ENCODE data around the gene MTR.

MTR gene

DNA sequence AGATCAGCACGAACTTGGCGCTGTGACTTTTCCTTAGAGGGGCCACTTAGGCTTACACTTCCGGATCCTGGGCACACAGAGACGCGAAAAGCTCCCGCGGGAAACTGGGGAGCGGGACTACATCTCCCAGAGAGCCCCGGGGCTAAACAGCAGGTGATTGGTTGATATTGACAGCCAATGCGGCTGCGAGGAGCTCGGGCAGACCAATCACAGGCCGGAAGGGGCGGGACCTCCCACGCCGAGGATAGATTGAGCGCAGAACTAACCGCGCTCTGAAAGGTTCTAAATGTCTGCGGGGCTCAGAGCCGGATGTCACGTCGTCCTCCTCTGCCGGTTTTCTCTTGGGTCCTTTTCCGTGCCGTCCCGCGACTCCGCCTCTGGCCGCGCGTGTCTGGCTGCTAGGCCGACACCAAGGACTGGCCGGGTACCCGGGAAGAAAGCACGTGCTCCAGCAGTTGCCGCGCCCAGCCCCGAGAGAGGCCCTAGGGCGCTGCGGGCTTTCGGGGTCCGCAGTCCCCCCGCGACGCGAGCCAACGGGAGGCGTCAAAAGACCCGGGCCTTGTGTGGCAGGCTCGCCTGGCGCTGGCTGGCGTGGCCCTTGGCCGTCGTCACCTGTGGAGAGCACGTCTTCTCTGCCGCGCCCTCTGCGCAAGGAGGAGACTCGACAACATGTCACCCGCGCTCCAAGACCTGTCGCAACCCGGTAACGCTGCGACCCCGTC is at the start of gene MTR:
Gene MTR (plus strand): TSS at position 258 of the 722 bp plus-strand sequence. CDS start 412 bp downstream, at position 670.
- DNase-seq, result peak; percentile 98

DNA sequence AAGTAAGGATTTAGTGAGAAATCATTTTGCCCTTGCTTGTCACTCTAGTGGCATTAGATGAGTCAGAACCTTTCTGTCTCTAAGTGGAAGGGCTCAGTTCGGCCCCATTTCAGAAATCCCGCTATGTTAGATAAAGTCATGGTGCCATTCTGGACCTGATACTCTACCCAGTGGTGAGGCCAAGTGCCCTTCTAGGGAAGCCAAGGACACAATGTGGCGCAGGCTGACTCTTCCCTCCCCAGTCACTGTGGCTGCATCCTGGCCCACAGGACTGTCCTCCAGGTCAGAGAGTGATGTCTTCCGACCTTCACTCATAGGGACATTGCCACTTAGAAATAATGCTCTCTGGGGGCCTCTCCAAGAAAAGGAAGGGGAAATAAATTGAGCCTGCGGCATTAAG is 48.3 kb upstream of the MTR start:
- DNase-seq, result no peak

DNA sequence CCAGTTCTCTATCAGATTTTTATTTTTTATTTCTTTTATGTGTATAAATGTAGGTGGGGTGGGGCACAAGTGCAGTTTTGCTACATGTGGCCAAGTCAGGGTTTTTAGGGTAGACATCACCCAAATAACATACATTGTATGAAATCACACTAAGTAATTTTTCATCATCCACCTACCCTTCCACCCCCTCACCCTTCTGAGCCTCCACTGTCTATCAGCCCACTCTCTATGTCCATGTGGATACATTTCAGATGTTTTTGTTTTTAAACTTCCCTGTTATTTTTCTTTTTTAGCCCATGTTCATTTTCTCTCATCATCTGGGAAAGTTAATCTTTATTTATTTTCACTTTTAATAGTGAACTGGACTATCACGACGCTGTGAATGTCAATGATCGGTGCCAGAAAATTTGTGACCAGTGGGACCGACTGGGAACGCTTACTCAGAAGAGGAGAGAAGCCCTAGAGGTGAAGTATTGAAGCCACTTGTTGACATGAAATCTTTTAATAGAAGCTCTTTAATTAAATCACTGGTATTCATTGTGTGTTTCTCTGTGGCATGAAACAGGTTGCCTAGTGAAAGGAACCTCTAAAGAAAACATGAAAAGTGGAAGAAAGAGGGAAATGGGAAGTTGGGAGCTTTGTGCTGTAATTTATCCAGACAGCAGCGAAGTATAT is 47.6 kb upstream of the MTR start:
- DNase-seq, result no peak

DNA sequence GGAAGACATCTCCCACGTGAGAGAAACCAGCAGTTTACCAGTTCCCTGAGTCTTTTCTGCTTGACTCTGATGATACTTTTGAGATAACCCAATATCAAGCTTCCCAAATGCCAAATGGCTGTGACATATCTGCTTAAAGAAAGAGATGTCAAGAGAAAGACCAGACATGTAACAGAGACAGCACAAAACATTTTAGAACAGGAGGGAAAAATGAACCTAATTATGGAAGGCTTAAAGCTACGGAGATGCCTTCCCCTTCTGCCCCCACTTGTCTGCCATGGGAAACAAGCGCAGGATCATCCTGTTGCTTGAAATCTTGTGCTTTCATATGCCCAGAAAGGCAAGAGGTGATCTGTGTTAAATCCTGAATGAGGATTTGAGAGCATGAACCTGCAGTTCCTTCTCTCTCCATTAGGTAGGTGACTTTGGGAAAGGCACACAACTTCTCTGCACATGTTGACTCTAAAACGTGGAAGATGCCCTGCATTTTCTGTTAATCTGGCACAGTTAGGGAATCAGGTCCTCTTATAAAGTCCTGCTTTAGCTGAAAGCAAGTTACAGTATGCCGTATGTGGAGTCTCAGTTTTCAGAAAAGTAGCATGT is 46.7 kb upstream of the MTR start:
- DNase-seq, result no peak

DNA sequence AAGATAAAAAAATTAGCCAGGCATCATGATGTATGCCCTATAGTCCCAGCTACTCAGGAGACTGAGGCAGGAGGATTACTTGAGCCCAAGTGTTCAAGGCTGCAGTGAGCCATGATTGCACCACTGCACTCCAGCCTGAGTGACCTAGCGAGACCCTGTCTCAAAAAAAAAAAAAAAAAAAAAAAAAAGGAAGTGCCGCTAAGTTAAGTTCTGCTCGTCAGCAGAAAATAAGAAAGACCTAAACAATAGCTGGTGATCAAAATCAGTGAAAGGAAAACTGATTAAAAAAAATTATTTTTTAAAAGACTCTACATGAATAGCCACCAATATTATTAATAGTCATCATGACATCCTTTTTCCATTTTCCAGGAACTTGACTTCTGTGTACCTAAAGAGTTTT is 44.2 kb upstream of the MTR start:
- no peak for DNase-seq

DNA sequence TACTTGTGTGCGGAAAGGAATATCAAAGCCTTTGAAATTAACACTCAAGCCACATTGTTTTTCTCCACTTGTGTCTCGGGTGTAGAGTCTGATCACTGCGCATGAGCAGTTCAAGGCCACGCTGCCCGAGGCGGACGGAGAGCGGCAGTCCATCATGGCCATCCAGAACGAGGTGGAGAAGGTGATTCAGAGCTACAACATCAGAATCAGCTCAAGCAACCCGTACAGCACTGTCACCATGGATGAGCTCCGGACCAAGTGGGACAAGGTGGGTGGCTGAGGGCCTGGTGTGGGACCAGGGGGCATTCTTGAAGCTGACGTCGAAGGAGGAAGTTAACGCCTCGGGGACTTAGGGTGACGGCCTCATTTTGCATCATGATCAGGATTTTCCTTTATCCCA is 43.7 kb upstream of the MTR start:
- no peak for DNase-seq

DNA sequence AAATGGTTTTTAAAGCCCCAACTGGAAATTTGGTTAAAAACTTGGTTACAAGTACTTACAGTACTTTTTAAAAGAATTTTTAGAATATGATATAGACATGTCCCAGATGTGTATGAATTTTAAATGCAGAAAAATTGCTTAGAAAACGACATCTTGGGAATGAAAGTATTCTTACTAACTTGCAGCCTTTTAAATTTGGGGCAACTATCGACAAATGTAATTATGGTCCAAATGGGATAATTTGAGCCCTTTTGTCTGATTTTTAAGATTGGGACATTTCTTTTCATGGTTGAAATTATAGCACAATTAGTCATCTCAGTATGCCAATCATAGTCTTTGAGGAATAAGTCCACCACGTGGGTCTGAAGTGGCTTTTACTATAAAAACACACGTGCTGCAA is 43.2 kb upstream of the MTR start:
- no peak for DNase-seq

DNA sequence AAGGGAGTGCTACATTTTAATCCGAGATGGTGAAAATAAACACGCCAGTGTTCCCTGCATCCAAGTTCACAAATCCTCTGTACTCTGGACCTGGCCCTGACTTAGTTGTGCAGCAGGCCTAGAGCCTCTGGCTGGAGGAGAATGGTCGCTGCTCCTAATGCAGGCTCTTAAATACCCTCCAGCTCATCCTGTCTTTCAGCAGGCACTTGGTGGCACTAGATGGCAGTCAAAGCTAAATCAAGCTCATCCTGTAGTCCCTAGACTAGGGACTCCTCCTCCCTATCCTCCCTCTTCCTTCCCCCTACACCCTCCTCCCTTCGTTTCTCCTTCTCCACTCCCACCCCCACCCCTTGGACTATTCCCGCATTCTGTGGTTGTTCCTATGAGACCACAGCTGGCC is 41.6 kb upstream of the MTR start:
- DNase-seq, result no peak

DNA sequence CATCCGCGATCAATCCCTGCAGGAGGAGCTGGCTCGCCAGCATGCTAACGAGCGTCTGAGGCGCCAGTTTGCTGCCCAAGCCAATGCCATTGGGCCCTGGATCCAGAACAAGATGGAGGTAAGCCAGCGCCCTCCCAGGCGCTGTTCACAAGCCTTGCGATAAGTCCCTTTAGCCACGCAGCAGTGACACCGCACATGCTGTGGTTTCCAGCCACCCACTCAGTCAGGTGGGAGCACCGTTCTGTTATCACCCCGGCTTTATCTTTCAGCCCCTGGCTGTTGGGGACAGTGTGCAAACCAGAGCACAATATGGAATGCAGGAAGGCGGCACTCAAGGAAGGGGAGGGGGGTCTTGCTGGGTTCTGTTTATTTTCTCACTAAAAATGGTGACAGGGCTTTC is 41.1 kb upstream of the MTR start:
- no peak for DNase-seq

DNA sequence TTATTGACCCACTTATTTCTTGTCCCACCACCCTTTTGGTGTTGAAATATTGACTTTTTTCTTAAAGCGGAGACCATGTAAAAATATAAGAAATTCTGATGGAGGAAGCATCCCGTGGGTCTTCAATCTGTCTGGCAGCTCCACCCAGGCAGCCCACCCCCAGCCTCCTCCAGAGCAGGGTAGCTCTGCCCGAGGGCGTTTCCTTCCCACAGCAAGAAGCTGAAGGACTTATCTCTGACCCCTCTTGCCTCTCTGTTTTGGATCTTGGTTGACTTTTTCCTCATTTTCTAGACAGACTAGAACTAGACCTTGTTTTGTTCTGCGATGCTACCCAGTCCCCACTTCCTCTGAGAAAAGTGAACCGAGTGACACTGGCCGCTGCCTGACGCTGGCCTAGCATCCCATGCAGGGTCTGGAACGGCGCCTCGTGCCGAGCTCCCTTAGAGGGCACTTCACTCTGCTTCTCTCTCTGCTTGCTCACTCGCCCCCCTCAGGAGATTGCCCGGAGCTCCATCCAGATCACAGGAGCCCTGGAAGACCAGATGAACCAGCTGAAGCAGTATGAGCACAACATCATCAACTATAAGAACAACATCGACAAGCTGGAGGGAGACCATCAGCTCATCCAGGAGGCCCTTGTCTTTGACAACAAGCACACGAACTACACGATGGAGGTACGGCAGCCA is 40.4 kb upstream of the MTR start:
- no peak for DNase-seq

DNA sequence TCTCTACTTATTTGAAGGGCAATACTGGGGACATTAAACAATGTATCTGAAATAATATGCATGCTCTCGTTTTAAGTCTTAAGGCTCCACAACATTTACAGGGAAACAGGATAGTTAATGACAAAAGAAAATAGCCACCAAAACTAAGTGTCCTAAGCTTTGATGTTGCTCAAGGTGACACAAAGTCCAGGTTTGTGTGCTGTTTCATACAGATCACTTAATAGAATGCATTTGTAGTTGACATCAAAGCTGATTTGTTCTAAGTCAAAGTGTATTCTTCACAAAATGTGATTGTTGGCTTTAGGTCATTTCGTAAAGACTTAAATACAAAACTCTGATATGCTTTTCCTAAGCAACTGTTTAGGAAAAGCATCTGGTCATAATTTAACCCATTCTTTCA is 37.5 kb upstream of the MTR start:
- DNase-seq, result no peak

DNA sequence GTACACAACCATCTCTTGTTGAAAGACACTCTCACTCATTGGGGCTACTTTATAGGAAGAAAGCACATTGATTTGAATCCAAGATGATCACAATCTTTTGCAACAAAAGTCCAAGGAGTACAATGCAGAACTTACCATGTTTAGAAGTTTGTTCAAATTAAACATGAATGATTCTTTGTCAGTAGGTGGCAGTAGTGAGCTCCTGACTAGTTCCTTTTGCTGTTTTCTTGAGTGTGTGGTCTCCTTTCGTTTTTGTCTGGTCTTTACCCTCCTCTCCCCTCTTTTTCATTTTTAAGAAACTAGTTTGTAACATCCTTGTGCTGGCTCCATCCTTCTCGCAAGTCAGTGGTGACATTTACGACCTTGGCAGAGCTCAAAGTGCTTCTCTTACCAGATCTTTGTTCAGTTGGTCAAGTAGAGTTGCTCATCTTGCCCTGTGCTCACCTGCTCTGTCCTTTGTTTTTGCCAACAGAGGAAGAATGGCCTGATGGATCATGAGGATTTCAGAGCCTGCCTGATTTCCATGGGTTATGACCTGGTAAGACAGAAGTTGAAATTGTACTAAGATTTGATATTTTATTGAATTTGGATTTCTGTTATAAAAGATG is 35.7 kb upstream of the MTR start:
- DNase-seq, result peak; percentile 13

DNA sequence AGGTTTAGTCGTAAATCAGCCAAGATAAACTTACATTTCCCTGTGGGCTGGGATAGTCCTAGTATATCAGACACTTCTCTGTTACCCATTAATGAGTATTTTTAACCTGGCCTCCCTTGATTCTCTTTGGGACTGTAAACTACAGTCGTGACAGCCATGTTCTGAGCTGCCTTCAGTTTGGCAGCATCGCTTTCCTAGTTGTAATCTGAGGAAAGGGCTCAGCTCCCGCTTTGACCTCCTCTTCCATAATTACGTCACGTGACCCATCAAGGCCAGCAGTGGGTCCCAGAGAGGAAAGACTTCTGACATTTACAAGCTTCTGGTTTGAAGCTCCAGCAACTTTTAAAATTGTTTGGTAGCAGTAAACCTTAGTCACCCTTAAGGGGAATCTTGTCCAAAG is 34.6 kb upstream of the MTR start:
- no peak for DNase-seq

DNA sequence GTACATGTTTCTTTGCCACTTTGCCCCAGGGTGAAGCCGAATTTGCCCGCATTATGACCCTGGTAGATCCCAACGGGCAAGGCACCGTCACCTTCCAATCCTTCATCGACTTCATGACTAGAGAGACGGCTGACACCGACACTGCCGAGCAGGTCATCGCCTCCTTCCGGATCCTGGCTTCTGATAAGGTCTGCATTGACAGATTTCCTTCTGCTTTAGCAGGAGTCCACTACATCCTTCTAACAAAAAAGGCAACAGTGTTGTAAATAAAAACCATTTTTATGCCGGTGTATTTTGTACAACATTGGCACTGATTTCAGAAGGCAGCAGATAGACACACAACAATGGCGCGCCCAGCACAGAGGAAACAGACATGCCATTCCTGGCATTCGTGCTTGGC is 34.1 kb upstream of the MTR start:
- DNase-seq, result no peak

DNA sequence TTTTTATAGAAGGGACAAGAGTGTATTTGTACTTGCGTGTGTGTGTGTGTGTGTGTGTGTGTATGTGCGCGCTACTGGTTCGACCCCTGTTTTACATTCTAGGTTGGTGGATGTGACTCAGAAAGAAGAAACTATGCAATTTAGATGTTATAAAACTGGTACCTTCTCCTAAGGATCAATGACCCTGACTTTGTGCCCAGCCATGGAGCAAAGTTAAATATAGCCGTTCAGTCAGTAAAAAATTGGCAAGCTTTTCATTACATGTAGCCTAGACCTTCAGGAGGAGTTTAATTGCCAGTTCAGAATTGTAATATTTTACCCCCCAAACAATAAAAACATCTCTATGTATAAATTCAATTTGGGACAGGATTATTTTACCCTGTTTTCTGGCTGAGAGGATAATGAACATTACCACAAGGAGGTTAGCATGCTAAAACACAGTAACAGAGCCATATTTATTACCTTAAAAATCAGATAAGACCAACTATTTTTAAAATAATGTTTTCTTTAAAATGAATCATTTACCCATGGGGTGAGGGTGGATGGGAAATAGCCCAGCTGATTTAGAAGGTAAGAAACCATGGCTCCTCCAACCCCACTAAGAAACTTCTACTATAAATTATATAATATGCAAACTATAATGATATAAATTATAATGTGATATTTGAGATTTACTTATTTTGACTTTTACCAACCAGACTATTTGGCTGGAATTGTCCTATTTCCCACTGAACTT is 33.5 kb upstream of the MTR start:
- no peak for DNase-seq

DNA sequence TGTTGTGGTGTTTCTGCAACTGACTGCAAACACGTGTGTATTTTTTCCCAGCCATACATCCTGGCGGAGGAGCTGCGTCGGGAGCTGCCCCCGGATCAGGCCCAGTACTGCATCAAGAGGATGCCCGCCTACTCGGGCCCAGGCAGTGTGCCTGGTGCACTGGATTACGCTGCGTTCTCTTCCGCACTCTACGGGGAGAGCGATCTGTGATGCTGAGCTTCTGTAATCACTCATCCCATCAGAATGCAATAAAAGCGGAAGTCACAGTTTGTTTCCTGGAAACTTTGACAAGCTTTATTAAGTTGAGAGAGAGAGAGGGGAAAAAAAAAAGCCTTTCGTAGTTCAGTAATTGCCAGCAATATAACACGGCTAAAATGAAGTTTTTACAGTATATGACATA is 32.7 kb upstream of the MTR start:
- no peak for DNase-seq

DNA sequence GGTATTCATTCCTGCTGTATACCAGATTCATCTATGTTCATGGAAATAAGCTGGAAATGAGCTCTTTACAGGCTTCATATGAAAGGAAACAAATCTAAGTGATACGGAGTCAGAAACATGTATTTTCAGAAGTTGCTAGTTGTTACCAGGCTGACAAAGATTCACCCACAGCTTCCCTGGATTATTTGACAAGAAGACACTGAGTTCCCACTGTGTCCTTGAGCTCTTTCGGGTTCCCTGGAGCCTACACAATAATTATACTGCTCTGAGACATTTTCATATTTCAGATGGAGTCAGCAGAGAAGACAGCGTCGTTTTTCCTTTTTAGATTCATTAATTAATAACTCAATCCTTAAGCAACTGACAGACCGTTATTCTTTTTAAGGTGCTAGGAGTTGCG is 29.3 kb upstream of the MTR start:
- no peak for DNase-seq

DNA sequence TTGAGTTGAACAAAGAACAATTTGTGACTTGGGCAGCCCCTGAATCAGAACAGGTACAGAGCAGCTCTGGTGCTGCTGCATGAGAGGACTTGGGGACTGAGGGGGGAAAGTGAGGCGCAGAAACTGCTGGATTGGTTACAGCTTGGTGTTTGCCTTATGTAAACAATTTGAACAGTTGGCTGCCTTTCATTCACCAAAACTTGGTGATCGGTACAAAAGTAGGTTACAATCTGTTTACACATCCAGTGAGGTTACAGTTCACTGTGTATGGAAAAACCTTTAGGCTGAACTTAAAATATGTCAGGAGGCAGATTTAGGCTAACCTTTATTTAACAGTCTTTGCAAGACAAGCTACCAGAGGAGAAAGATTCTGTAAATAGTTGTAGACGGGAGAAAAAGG is 28.6 kb upstream of the MTR start:
- no peak for DNase-seq

DNA sequence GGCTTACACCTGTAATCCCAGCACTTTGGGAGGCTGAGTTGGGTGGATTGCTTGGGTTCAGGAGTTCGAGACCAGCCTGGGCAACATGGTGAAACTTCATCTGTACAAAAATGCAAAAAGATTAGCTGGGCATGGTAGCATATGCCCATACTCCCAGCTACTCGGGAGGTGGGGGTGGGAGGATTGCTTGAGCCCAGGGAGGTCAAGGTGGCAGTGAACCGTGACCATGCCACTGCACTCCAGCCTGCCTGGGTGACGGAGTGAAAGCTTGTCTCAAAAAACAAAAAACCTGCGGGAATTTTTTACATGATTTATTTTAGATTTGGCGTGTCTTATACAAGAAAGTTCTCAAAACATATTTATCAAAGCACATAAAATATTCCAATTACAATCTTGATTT is 27.8 kb upstream of the MTR start:
- no peak for DNase-seq

DNA sequence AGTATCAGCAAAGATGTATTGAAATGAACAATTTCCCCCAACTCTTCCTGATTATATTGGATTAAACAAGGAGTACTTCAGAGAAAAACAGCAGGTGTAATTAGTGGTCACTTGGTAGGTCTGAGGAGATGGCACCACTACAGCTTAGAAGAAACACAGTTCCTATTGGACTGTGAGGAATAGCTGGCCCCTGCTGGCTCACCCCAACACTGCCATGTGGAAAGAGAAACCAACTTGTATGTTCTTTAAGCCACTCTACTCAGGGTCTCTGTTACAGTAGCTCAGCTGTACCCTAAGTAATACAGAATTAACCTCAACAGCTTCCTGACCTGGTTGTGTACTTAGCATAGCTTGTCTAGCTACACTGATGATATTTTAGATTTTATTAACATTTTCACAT is 26.5 kb upstream of the MTR start:
- no peak for DNase-seq

DNA sequence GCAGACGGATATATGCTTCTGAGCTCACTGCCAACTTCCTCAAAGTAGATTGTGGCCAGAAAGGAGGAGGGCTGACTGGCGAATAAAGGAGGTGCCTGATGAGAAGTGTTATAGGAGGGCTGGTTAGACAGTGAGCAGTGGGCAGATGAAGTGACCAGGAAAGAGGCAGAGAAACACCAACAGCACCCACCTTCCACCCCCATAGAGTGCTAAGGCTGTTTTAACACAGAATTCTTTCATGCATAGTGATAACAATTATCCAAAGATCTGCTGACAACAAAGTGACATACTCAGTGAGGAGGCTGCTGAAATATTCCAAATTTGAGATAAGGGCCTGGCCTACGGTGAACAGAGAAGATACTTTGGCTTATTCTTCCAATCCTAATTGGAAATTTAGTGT is 21.2 kb upstream of the MTR start:
- DNase-seq, result peak; percentile 25

DNA sequence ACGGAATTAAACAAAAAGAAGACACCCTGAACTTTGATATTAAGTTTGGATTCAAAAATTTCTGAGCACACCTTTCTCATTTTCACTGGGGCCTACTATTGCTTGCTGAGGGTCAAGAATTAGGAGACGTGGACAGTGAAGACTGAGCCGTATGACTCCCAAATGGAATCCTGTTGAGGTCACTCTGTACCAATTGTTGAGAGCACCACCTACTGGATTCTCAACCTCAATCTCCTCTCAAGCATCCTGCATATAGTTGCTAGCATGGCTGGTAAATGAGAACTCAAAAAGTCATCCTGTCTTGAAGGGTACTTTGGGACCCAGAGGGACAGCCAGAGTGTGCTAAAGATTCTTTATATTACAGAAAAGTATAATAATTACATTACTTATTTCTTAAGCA is 20.2 kb upstream of the MTR start:
- peak; percentile 10 for DNase-seq

DNA sequence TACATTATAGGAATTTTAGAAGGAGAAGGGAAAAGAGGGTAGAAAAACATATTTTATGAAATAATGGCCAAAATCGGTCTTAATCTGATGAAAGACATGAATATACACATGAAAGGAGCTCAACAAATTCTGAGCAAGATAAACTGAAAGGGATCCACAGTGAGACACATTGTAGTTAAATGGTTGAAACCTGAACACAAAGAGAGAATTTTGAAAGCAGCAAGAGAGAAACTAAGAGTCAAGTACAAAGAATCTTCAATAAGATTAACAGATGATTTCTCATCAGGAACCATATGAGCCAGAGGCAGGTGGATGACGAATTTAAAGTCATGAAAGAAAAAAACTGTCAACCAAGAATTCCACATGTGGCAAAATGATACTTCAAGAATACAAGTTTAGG is 15.8 kb upstream of the MTR start:
- DNase-seq, result no peak
